NCI-H226 (cell line): ENCODE measurements around the gene SNTB2.

Source experiments
- DNase-seq: peaks from one replicate; pipeline ENCODE4 v3.0.0-alpha.2; 2015

Gene SNTB2

DNA sequence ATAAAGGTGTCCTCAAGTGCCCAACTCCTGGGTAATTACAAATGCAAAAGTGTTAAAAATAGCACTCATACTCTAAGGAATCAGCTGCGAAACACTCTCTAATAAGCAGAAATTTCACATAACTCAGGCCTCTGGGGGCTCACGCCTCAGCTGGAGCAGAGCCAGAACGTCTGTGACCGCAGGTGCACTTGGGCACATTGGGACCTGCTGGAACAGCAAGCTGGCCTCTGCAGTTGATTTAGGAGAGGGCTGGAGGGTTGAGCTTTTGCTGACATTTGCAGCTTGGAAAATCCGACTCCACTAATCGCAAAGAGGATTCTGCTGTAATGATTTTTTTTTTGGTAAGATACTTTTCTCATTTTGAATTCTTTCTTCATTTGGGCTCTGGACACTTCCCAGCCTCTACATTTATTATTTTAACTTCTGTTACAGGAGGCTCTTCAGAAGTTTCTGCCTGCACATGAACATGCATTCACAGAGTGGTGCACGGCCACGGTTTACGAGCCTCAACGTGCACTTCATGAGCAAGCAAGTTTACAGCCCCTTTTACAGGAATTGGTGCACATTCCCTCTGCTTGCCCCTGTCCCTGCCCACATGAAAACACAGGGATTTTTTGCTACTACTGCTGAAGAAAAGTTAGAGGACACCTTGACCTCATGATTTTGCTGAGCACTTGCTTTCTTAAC lies 4.1 kb upstream of the SNTB2 start:
- no peak for DNase-seq

DNA sequence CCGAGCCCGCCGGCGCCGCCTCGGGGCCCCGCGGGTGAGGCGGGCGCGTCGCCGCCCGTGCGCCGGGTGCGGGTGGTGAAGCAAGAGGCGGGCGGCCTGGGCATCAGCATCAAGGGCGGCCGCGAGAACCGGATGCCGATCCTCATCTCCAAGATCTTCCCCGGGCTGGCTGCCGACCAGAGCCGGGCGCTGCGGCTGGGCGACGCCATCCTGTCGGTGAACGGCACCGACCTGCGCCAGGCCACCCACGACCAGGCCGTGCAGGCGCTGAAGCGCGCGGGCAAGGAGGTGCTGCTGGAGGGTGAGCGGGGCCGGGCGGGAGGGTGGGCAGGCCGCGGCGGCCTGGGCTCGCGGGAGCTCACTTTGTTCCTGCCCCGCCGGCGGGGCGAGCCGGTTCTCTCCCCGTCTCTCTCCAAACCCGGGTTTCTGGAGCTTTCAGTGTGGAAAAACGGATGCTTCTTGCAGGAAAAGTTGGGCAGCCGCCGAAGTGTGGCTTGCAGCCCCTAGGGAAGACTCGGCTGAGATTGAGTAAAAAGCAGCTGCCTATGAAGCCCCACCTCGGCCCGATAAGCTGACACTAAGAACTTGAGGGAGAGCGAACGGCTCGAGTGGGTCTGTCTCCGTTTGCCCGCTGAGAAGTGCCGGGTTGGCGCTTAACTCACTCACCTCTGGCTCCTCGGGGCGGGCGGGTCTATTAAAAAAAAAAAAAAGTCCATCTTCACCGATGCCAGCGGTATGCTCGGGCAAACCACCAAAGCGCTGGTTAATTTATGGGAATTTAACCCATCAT lies 677 bp downstream of the SNTB2 start:
- no peak for DNase-seq

DNA sequence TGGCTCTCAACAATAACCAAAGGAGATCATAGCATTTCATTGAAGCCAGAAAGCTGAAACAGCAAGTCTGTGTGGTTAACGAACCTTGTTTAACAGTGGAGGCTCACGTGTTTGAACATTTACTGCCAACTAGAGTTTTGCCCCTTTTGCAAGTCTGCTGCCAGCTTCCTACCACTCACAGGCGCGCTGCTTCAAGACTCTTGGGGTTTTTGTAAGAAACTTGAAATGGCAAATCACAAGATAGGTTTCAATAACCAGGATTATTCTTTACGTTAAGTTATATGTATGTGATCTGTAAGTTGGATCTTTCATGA lies 1.2 kb downstream of the SNTB2 start:
- DNase-seq = no peak

DNA sequence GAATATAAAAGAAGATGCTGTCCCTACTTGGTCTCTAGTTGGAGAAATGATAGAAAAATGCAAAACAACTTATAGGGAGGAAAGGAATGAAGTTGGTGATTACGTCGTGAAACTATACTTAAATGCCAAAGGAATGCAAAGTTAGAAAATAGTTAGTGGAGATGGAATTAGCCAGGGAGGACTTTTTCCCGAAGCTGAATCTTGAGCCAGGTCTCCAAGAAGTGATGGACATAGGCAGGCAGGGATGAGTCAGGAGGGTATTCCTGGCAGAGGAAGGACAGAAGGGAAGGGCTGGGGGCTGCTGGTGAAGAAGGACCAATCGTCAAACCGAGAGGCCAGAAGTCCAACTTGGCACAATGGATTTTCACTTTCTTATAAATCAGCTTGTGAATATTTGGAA lies 1.8 kb downstream of the SNTB2 start:
- no peak for DNase-seq

DNA sequence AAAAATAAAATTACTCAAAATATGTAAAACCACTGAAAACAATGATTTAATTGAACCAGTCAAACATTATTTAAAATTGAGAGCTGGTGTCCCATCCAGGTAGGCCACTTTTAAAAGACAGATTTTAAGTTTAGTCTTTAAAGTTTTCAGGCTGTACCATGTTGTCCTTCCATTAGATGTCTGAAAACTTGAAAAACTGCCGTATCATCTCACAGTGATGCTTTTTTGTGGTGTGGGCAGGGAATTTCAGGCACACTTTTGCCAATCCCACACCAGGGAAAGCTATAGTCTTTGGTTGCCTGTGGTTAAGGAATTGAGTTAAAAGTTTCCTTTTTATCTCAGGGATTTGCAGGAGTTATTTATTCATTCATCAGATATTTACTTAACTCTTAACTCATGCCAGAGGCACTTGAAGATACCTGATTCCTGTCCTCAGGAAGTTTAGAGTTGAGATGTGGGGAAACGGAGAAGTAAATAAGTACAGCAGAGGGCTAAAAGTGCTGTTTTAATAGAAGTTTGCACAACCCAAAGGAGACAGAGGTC lies 3.2 kb downstream of the SNTB2 start:
- DNase-seq = no peak

DNA sequence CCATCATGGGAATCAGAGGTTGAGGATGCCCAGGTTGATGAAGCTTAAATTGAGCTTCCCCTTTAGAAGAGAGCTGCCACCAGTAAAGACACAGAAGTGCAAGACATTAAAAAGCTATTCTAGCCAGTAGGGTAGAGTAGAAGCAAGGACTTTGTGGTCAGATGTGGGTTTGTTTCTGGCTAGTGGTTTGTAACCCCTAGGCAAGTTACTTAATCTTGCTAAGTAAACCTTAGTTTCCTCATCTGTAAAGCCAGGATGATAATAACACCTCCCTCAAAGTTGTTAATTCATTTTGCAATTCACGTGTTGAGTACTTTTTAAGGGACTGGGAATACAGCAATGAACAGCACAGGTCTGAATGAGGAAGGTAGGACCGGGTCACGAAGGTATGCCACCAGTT lies 3.6 kb downstream of the SNTB2 start:
- no peak for DNase-seq

DNA sequence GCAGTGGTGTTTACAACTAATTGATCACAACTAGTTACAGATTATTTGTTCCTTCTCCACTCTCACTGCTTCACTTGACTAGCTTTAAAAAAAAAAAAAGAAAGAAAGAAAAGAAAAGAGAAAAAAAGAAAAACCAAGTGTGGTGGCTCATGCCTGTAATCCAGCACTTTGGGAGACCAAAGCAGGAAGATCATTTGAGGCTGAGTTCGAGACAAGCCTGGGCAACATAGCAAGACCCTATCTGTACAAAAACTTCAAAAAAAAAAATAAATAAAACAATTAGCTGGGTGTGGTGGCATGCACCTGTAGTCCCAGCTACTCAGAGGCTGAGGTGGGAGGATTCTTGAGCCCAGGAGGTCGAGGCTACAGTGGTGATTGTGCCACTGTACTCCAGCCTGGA lies 4.2 kb downstream of the SNTB2 start:
- DNase-seq = no peak

DNA sequence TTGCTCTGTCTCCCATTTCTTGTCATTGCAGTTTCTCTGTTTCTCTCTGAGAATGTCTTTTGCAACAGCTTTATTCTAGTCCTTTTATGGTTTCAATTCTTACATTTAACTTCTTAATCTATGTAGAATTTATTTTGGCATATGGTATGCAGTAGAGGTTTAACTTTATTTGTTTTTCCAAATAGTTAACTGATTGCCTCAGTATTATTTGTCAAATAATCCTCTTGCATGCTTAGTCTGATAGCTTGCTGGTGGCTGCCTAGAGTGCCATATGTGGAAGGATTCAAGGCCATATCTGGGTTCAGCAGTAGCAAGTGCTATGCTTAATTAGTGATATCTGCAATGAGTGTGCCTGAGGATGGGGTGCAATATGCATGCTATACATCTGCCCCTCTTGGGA lies 6.9 kb downstream of the SNTB2 start:
- DNase-seq = no peak

DNA sequence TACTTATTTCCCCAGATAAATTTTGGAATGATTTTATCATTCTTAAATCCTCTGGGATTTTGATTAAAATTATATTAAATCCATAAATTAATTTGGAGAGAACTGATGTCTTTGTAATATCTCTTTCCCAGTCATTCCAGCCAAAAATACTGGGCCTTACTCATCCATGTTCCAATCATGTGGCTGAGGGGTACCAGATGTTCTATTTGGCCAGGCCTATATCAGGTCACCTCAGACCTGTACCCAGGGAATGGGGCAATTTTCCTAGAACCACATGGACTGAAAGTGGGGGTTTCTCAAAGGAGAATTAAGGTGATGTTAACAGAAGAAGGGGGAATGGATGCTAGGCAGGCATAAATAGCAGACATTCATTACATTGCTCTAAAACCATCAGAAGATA lies 7.5 kb downstream of the SNTB2 start:
- no peak for DNase-seq

DNA sequence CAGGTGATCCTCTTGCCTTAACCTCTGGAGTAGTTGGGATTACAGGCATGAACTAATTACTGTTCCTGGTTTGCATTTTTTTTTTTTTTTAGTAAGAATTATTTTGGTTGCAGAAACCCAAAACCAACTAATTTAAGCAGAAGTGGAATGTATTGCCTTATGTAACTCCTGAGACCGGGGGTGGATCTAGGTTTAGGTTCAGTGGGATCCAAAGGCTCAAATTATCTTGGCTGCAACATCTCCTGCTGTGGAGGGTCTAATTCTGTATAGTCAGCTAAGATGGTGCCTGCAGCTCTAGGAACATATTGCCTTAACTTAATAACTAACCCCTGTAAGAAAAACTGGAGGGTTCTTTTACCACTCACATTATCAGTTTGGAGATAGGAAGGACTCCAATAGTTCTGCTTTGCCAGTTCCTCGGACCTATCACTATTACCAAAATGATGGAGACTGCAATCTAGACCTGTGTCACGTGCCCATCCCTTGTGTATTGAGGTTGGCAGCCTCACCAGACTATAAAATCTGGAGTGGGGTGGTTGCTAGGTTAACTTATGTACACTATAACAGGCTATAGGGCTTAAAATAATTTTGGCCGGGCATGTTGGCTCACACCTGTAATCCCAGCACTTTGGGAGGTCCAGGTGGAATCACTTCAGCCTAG lies 8.5 kb downstream of the SNTB2 start:
- no peak for DNase-seq

DNA sequence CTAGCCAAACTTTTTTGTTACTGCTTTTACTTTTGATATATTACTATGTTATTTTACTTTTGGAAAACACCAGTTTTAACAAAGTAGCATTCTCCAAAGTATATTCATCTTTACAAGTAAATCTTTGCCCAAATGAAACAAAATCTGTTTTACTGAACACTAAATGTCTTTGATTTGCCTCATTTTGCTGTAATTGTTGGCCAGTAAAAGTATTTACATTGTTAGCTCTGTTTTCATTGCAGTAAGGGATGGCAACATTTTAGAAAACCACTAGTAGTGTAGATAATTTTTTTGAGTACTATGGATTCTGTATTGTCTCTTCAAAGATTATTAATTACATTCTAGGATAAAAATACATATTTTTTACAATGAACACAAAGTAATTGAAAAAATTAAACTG lies 10.6 kb downstream of the SNTB2 start:
- no peak for DNase-seq

DNA sequence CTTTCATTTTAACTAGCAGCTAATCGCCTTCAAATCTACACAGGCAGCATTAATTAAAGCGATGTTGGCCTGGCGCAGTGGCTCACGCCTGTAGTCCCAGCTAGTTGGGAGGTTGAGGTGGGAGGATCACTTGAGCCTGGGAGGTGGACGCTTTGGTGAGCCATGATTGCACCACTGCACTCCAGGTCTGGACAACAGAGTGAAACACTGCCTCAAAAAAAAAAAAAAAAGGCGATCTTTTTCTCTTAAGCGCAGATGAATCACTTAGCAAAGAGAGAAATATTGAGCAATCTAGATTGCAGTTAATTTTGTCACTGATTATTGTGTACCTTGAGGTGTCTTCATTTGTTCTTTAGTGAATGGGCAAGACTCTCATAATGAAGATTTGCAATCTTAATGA lies 12.4 kb downstream of the SNTB2 start:
- DNase-seq = peak; percentile 77

DNA sequence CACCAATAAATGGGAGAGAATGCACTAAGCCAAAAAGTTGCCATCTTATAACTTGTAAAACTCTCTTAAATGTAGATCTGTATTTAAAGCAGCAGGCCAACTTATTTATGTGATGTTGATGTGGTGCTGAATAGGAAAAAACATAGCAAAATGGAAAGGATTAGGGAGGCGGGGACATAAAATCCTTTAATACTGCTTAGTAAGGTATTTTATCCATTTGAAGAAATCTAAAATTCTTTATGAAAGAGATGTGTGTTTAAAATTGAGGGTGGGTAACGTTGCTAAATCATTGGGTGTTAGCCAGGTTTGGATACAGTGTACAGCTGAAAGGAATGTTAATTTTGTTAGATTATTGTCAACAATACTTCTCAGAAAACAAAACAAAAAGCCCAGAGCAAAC lies 14.3 kb downstream of the SNTB2 start:
- no peak for DNase-seq

DNA sequence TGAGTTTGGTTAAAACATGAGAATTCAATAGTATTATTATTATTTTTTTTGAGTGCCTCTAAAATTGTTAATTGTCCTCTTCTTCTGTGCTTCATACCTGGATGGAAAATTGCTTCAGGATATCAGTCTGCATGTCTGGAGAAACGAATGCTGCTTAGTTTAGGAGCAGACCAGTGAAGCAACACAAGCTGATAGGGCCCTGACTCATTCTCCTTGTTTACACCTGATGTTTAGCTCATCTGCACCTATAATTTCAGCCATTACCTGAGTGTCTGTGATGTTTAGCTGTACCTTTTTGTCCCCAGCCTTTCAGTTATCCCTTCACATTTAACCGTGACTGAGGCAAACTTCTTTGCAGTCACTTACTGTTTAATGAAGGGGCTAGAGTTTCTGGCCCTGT lies 14.8 kb downstream of the SNTB2 start:
- no peak for DNase-seq

DNA sequence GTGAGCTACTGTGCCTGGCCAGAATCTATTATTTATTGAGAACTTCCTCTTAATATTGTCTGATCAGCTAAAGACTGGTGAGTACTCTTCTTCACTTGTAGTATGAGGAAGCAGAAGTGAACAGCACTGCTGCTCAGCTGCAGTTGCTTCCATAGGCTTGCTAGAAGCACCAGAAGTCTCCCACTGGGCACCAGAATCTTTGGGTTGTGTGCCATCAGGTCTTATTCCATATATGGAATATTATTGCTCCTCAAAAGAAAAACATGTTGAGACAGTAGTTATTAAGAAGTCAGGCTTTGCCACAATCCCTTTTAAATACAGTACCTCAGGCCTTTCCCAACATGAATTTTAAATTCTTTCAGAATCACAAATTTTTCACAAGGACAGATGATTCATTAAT lies 17.2 kb downstream of the SNTB2 start:
- no peak for DNase-seq

DNA sequence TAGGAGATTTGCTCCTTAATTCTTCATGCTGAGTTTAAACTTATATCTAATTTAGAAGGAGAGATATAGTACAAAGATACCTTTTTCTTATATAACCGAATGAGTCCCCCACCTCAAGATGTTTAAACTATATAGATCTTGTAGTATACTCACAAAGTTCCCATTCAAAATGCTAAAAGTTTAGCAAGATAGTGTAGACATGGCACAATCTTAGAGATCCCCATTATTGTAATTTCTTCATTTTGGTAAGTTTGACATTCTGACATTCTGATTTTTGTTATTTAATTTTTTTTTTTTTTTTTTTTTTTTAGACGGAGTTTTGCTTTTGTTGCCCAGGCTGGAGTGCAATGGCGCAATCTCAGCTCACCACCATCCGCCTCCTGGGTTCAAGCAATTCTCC lies 22.8 kb downstream of the SNTB2 start:
- no peak for DNase-seq

DNA sequence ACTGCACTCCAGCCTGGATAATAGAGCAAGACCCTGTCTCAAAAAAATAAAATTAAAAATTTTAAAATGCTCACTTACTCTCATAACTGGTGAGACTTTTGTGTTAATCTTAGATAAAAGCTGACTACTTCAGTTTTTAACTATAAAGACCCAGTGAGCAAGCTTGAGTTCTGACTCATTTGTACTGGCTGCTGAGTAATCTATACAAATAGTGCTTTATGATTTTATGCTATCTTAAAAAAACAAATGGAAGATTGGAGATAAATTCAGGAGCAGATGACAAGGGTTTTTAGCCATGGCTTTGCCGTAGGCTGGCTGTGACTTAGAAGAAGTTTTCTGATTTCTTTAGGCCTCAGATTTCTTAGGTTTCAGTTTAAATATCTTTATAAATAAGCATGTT lies 30.5 kb downstream of the SNTB2 start:
- peak; percentile 48 for DNase-seq

DNA sequence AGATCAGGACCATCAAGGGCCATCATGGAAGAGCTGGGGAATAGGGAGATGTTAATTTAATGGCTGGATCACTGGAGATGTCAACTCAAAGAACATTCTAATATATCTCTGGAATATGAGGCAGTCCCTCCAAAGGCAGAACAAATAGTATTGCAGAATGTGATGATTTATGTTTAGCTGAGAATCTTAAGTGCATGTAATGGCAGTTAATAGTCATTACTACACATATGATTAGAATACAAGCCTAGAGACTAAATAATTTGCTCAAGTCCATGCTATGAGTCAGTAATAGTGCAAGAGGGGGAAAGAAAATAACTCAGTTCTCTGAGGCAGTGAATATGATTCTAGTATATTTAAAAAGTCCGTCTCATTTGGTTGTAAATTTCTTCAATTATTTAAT lies 32.3 kb downstream of the SNTB2 start:
- DNase-seq = no peak

DNA sequence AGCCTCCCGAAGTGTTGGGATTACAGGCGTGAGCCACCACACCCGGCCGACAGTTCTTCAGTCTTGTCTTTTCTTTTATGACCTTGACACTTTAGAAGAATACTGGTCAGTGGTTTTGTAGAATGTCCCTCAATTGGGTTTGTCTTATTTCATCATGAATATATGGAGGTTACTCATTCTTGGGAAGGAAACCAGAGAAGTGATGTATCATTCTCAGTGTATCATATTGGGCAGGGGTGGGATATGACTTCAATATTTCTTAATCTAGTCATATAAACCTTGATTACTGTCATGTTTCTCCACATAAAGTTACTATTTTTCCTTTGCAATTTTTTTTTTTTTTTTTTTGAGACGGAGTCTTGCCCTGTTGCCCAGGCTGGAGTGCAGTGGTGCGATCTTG lies 36.9 kb downstream of the SNTB2 start:
- peak; percentile 8 for DNase-seq

DNA sequence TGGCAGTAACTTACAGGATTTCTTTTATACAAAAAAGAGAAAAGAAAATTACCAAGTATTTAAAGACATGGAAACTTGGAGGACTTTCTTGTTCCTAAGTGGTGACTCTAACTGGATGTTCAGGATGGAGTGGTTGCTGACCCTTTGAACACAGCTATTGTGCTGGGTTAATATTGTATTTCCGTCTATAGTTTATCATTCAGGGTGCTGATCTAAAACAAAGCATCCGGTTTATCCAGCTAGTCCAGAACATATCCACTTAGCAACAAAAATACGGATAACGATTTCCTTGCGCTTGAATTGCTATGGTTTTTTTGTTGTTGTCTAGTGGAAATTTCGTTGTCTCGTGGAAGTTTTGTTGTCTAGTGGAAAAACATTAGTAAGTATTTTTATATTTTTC lies 38.2 kb downstream of the SNTB2 start:
- no peak for DNase-seq

DNA sequence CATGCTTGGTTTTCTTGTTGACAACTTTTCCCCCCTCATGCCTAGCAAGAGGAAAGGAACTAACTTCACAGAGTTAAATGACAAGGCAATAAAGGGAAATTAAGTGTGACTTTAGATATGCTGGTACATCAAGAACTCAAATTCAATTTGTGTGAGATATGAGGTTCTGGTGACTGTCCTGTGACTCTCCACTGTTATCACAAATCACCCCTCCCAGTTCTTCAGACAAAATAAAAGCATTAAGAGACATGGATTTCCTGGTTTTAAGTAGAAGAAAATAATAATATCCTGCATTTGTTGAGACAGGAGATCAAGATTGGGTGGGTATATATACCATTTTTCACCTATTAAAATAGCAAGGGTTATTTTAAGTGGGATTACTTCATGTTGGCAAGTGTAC lies 46.2 kb downstream of the SNTB2 start:
- no peak for DNase-seq

DNA sequence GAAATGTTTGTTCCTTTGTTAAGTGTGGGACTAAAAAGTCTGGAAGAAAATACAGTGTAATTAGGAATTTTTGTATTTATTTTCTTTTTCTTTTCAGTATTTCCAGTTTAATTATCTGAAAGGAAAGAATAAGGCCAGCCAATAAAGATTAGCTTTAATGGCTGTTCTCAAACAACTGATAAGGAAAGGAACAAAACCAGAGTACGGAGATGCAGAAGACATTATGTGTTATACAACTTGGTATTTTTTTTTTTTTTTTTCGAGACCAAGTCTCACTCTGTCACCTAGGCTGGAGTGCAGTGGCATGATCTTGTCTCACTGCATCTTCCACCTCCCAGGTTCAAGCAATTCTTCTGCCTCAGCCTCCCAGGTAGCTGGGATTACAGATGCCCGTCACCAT lies 47.5 kb downstream of the SNTB2 start:
- no peak for DNase-seq

DNA sequence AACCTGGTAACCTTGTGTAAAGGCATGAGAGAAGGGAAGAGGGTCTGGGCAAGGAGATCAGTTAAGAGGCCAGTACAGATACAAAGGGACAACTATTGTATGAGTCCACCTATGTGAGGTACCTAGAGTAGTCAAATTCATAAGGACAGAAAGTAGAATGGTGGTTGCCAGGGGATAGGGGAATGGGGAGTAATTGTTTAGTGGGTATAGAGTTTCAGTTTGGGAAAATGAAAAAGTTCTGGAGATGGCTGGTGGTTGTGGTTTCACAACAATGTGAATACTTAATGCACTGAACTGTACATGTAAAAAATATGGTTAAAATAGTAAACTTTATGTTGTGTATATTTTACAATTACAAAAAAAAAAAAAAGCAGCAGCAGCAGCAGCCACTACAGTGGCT lies 49.4 kb downstream of the SNTB2 start:
- DNase-seq = no peak

DNA sequence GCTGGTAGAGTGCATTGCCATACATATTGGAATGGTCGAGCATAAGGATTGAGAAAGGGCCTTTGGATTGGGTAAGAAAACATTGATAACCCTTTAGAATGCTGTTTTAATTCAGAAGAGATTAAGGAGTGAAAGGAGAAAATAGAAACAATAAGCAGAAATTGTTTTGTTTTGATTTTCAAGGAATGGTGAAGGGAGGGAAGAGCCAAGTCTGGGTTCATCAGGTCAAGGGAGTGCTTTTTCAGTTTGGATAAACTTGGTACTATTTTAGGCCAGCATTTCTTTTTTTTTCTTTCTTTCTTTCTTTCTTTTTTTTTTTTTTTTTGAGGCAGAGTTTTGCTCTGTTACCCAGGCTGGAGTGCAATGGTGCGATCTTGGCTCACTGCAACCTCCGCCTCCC lies 50.3 kb downstream of the SNTB2 start:
- no peak for DNase-seq
